ENCODE measurements around the gene ONECUT3.

Gene ONECUT3

DNA sequence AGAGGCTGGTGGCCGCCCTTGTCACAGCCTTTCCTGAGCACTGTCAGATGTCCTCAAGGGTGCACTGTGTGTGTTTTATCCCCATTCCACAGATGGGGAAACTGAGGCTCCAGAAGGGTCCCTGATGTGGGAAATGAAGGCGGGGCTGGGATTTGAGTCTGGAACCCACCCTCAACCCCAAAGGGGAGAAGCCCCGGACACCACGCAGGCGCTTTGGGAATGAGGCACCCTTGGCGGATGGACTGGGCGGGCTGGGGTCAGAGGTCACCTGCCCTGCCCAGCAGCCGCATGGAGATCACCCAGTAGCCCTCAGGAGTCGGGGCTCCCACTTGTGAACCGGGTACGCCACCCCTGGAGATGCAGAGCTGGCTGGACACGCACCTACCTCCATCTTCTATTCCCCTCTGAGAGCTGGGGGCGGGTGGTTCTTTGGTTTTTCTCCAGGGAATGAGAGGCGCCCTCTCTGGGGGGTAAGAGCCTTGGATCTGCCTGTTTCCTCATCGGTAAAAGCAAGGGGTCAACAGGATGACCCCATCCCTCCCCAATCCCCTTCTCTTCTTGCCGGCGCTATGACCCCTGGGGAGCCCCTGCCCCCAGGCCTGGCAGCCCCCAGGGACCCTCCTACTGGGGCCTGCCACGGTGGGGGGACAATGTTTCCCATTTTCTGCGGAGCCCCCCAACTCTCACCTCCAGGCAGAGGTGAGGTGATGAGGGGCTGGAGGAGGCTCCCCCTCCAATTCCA lies 8.3 kb upstream of the ONECUT3 start:
- TF ChIP-seq FOXA1 (IDR thresholded peaks at IDR 0.05) (no peak), BHLHE40 (IDR thresholded peaks at IDR 0.05; ENCODE audit: borderline replicate concordance) (no peak), FOXM1 (IDR thresholded peaks at IDR 0.05; ENCODE audit: borderline replicate concordance) (no peak), ZNF384 (IDR thresholded peaks at IDR 0.05) (no peak), NFRKB (IDR thresholded peaks at IDR 0.05) (no peak)
- no peak for DNase-seq (ENCODE audit: extremely low spot score)
- POLR2A ChIA-PET = no interaction called here
- CTCF ChIA-PET = no interaction called here

DNA sequence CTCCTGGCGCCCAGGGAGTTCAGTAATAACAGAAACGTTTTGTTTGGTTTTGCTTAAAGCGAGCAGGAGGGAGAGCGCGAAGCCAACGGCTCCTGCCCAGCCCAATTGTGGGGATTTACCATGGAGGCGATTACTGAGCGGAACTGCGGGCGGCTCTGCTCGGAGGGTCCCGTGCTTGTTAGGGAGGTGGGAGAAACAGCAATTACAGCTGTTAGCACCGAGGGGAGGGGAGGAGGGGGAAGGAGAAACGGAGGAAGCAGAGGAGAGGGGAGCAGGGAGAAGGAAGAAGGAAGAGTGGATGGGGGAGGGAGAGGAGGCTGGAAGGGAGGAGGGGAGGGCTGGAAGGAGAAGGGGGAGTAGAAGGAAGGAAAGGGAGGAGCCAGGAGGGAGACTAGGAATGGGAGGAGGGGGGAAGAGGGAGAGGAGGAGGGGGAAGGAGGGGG lies 7.7 kb upstream of the ONECUT3 start:
- TF ChIP-seq, protein P1, sequence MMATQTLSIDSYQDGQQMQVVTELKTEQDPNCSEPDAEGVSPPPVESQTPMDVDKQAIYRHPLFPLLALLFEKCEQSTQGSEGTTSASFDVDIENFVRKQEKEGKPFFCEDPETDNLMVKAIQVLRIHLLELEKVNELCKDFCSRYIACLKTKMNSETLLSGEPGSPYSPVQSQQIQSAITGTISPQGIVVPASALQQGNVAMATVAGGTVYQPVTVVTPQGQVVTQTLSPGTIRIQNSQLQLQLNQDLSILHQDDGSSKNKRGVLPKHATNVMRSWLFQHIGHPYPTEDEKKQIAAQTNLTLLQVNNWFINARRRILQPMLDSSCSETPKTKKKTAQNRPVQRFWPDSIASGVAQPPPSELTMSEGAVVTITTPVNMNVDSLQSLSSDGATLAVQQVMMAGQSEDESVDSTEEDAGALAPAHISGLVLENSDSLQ (IDR thresholded peaks at IDR 0.05) = no peak
- no peak for TF ChIP-seq HDGF (IDR thresholded peaks at IDR 0.05; ENCODE audit: borderline replicate concordance)
- TF ChIP-seq TARDBP (IDR thresholded peaks at IDR 0.05) = no peak
- TF ChIP-seq ARNT (IDR thresholded peaks at IDR 0.05) = no peak
- TF ChIP-seq FOXA1 (IDR thresholded peaks at IDR 0.05) = no peak
- no peak for TF ChIP-seq FOXK2 (IDR thresholded peaks at IDR 0.05)
- TF ChIP-seq SP1 (IDR thresholded peaks at IDR 0.05) = no peak
- no peak for TF ChIP-seq SUZ12 (IDR thresholded peaks at IDR 0.05)
- no peak for TF ChIP-seq L3MBTL2 (conservative IDR thresholded peaks at IDR 0.05)
- no peak for TF ChIP-seq ZNF384 (IDR thresholded peaks at IDR 0.05)
- no peak for TF ChIP-seq LEF1 (IDR thresholded peaks at IDR 0.05; ENCODE audit: borderline replicate concordance)
- no peak for TF ChIP-seq FOXM1 (IDR thresholded peaks at IDR 0.05; ENCODE audit: borderline replicate concordance)
- no peak for TF ChIP-seq NFRKB (IDR thresholded peaks at IDR 0.05)
- no peak for TF ChIP-seq ELF4 (IDR thresholded peaks at IDR 0.05)
- no peak for TF ChIP-seq CTBP1 (IDR thresholded peaks at IDR 0.05; ENCODE audit: borderline replicate concordance)
- DNase-seq (ENCODE audit: extremely low spot score) = no peak
- CTCF ChIA-PET = no interaction called here
- POLR2A ChIA-PET = interaction anchor here (1.3 kb wide), 1 partner anchor 26 kb away, joined by 3 read pairs; no protein-coding TSS in a partner anchor

DNA sequence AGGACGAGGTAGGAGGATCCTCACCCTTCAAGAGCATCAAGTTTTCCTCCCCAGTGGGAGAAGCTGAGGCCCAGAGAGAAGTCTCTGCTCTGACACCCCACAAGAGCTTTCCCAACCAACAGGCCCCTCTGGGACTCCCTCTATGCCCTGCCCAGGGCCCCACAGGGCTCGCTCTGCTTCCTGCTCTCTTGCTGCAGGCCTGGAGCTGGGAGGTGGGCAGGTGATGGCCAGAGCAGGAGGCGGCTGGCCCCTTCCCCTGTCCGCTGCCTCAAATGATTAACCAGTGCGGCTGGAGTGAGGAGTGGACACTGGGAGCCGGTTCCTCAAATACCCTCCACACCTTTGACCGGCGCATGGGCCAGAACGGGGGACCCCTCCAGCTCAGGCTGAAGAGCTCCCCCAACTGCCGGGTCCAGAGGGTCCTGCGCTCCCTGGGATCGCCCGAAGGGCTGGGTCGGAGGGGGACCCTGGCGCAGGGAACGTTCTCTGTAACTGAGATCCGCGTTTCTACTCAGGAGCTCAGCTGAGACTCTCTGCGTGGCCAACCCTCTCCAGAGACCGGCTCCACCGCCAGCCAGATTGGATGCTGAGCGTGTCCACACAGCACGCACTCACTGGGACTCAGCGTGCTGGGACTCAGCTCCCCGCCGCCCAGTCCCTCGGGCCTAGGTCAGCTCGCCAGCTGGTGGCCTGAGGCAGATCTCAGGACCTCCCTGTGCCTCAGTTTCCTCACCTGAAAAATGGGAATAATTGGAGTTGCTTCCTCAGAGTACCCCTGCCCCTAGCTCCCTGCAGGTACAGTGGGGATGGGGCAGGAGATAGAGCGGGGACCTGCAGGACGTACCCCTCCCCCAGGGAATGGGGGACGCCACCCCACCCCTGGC lies 6.7 kb upstream of the ONECUT3 start:
- no peak for TF ChIP-seq ARNT (IDR thresholded peaks at IDR 0.05)
- no peak for TF ChIP-seq SUZ12 (IDR thresholded peaks at IDR 0.05)
- no peak for TF ChIP-seq L3MBTL2 (conservative IDR thresholded peaks at IDR 0.05)
- TF ChIP-seq ELF4 (IDR thresholded peaks at IDR 0.05) = no peak
- no peak for TF ChIP-seq BHLHE40 (IDR thresholded peaks at IDR 0.05; ENCODE audit: borderline replicate concordance)
- no peak for TF ChIP-seq SP1 (IDR thresholded peaks at IDR 0.05)
- no peak for TF ChIP-seq HDGF (IDR thresholded peaks at IDR 0.05; ENCODE audit: borderline replicate concordance)
- no peak for TF ChIP-seq ZNF384 (IDR thresholded peaks at IDR 0.05)
- TF ChIP-seq NFRKB (IDR thresholded peaks at IDR 0.05) = no peak
- TF ChIP-seq, protein P1 (IDR thresholded peaks at IDR 0.05) = no peak
- no peak for TF ChIP-seq FOXA1 (IDR thresholded peaks at IDR 0.05)
- no peak for TF ChIP-seq TARDBP (IDR thresholded peaks at IDR 0.05)
- no peak for TF ChIP-seq LEF1 (IDR thresholded peaks at IDR 0.05; ENCODE audit: borderline replicate concordance)
- no peak for TF ChIP-seq FOXK2 (IDR thresholded peaks at IDR 0.05)
- no peak for TF ChIP-seq CTBP1 (IDR thresholded peaks at IDR 0.05; ENCODE audit: borderline replicate concordance)
- TF ChIP-seq FOXM1 (IDR thresholded peaks at IDR 0.05; ENCODE audit: borderline replicate concordance) = no peak
- CTCF ChIA-PET = no interaction called here
- no peak for DNase-seq (ENCODE audit: extremely low spot score)
- POLR2A ChIA-PET = interaction anchor here (1.1 to 1.3 kb wide), 3 partner anchors 21 to 478 kb away, joined by 3 to 5 read pairs (median 3); no protein-coding TSS in a partner anchor

DNA sequence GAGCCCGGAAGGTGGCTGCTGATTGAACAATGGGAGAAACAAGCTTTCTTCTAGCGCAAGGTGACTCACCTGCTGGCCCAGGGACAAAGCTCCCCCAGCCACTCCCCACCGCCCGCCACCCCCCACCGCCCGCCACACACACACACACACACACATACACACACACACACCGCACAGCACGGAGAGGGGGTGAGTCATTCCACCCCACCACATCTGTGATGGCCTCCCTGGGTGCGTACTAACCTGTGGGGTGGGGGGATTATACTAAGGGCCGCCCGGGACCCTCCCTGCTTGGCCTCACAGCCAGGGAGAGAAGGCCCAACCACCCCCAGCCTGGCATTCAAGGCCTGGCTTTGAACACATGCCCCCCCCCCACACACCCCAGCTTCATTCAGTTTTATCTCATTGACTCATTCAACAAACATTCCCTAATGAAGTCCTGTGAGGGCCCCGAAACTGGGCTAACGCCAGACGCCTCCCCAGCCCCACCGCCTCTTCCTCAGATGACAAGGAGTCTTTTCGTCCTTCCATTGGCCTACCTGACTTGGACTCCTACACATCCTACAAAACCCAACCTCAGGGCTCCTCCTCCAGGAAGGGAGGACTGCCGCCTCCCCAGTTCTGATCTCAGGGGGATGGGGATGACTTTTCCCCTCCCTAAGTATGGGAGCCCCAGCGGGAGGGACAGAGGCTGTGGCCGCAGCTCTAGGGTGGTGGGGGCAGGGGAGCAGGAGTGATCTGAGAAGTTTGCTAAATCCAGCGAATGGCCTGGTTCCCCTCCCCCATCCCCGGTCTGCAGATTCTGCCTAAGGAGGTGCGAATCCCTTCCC lies 5.8 kb upstream of the ONECUT3 start:
- TF ChIP-seq NFRKB (IDR thresholded peaks at IDR 0.05) (no peak), TARDBP (IDR thresholded peaks at IDR 0.05) (no peak), CTBP1 (IDR thresholded peaks at IDR 0.05; ENCODE audit: borderline replicate concordance) (no peak), ARNT (IDR thresholded peaks at IDR 0.05) (no peak), ZNF384 (IDR thresholded peaks at IDR 0.05) (no peak), BHLHE40 (IDR thresholded peaks at IDR 0.05; ENCODE audit: borderline replicate concordance) (no peak), HDGF (IDR thresholded peaks at IDR 0.05; ENCODE audit: borderline replicate concordance) (no peak), FOXA1 (IDR thresholded peaks at IDR 0.05) (no peak), SP1 (IDR thresholded peaks at IDR 0.05) (no peak), ELF4 (IDR thresholded peaks at IDR 0.05) (no peak), FOXM1 (IDR thresholded peaks at IDR 0.05; ENCODE audit: borderline replicate concordance) (no peak), FOXK2 (IDR thresholded peaks at IDR 0.05) (no peak), SUZ12 (IDR thresholded peaks at IDR 0.05) (no peak), L3MBTL2 (conservative IDR thresholded peaks at IDR 0.05) (no peak), LEF1 (IDR thresholded peaks at IDR 0.05; ENCODE audit: borderline replicate concordance) (no peak)
- TF ChIP-seq, protein P1 (IDR thresholded peaks at IDR 0.05) = no peak
- ChIA-PET CTCF (interaction anchor here (0.6 kb wide), 1 partner anchor 16 kb away, joined by 3 read pairs; no protein-coding TSS in a partner anchor), POLR2A (interaction anchor here (1.1 to 1.3 kb wide), 2 partner anchors 22 to 479 kb away, joined by 3 to 5 read pairs; no protein-coding TSS in a partner anchor)
- no peak for DNase-seq (ENCODE audit: extremely low spot score)

Measured in HEK293T (cell line).